ENCODE measurements around the gene KCNQ2.

DNA sequence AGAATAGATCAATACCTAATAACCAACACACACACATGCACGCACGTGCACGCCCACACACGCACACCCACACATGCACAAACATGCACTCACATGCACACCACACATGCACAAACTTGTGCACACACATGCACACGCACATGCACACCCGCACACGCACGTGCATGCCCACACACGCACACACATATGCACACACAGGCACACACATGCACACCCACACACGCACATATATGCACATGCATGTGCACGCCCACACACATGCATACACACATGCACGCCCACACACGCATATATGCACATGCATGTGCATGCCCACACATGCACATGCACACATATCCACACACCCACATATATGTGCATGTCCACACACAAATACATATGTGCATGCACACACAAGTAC is 85.1 kb downstream of the KCNQ2 start:
- TF ChIP-seq POLR2AphosphoS5 (IDR thresholded peaks at IDR 0.05) (no peak), POLR2A (IDR thresholded peaks at IDR 0.05) (no peak)
- TF ChIP-seq, protein P1, sequence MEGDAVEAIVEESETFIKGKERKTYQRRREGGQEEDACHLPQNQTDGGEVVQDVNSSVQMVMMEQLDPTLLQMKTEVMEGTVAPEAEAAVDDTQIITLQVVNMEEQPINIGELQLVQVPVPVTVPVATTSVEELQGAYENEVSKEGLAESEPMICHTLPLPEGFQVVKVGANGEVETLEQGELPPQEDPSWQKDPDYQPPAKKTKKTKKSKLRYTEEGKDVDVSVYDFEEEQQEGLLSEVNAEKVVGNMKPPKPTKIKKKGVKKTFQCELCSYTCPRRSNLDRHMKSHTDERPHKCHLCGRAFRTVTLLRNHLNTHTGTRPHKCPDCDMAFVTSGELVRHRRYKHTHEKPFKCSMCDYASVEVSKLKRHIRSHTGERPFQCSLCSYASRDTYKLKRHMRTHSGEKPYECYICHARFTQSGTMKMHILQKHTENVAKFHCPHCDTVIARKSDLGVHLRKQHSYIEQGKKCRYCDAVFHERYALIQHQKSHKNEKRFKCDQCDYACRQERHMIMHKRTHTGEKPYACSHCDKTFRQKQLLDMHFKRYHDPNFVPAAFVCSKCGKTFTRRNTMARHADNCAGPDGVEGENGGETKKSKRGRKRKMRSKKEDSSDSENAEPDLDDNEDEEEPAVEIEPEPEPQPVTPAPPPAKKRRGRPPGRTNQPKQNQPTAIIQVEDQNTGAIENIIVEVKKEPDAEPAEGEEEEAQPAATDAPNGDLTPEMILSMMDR (IDR thresholded peaks at IDR 0.05) = no peak

Data from stomach (tissue), 4 donors.